Measurements from ENCODE around the gene CERS1.

GRCh38 chr19:18833141-18833476 is 62.8 kb downstream of the CERS1 start:
- TF ChIP-seq POLR2A (IDR thresholded peaks at IDR 0.05; ENCODE audit: low read depth): no peak
- no peak for TF ChIP-seq POLR2AphosphoS5 (IDR thresholded peaks at IDR 0.05)
- TF ChIP-seq CTCF (IDR thresholded peaks at IDR 0.05): no peak
- no peak for TF ChIP-seq EP300 (IDR thresholded peaks at IDR 0.05)

Measured in esophagus muscularis mucosa (tissue), 4 donors.